ENCODE data around the gene NAA11. TPM values are rescaled to one million over a fixed set of nuclear protein-coding genes. Genes with fewer than 3 reads are reported as not detected.

The NAA11 gene
- total RNA-seq, 1 experiment from 2014 or later: not detected

DNA sequence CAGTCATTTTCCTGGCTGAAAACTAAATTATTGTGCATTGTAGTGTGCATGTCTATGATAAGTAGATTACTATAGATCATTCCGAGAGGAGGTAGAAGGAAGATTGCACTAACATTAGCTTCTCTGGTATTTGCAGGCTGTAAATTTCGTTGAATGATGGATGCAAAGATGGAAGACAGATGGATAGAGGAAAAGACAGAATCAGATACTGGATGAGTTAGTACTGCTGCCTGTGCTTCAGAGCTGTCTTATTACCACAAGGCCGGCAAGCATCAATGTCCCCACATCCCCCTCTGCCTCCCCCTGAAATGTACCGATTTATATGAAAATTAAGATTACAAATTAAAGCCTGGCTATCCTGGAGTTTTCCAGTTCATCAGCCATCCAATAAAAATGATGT is 17.7 kb downstream of the NAA11 start:
- ChIA-PET POLR2A (ENCODE audit: low non-redundant PET) (no interaction called here), CTCF (no interaction called here)
- TF ChIP-seq EZH2 (IDR thresholded peaks at IDR 0.05; ENCODE audit: borderline replicate concordance, low read depth, low read length, poor library complexity, severe bottlenecking): no peak
- TF ChIP-seq CTCF (conservative IDR thresholded peaks at IDR 0.05; ENCODE audit: low read depth, low read length): no peak
- Histone ChIP-seq H3K4me1 (ENCODE audit: insufficient read depth, low read length, poor library complexity, severe bottlenecking) (no peaks in the 10 kb centered on the region), H3K27me3 (replicated peaks; ENCODE audit: insufficient read depth, low read depth, low read length, poor library complexity) (no peaks in the 10 kb centered on the region), H3K4me3 (ENCODE audit: low read depth, low read length, poor library complexity, severe bottlenecking) (no peak overlapping the region), H3K36me3 (ENCODE audit: insufficient read depth, low read length, poor library complexity, severe bottlenecking) (no peaks in the 10 kb centered on the region), H3K27ac (ENCODE audit: low read depth, low read length, poor library complexity, severe bottlenecking) (no peak overlapping the region), H3K9me3 (ENCODE audit: low read depth, low read length, poor library complexity, severe bottlenecking) (no peaks in the 10 kb centered on the region)
- no TSS peak for BruUV-seq (replicated peaks)
- intact Hi-C loops (cut with micrococcal nuclease; ENCODE audit: unreplicated experiment): no loop called here
- no peak for DNase-seq (ENCODE audit: low spot score)

DNA sequence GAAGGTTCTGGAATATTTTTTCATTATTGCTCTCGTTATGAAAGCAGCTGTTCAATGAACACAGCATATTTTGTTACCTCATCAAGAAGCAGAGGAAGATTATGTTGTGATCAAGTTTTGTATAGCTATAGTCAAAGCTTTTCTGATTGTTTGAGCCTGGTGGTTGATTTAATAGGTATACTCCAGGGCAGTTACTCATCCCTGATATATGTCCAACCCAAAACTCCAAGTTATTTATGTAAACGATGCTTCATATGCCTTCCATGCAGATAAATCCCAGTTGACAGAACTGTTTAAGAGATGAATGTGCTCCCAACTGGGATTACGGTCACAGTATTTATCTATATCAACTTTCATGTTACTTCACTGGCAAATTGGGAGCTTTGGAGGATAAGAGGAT is 19.1 kb downstream of the NAA11 start:
- Histone ChIP-seq H3K36me3 (ENCODE audit: insufficient read depth, low read length, poor library complexity, severe bottlenecking) (no peaks in the 10 kb centered on the region), H3K4me3 (ENCODE audit: low read depth, low read length, poor library complexity, severe bottlenecking) (no peak overlapping the region), H3K27ac (ENCODE audit: low read depth, low read length, poor library complexity, severe bottlenecking) (no peak overlapping the region), H3K9me3 (ENCODE audit: low read depth, low read length, poor library complexity, severe bottlenecking) (no peaks in the 10 kb centered on the region), H3K27me3 (replicated peaks; ENCODE audit: insufficient read depth, low read depth, low read length, poor library complexity) (no peaks in the 10 kb centered on the region), H3K4me1 (ENCODE audit: insufficient read depth, low read length, poor library complexity, severe bottlenecking) (no peaks in the 10 kb centered on the region)
- ChIA-PET CTCF (no interaction called here), POLR2A (ENCODE audit: low non-redundant PET) (no interaction called here)
- DNase-seq (ENCODE audit: low spot score): no peak
- TF ChIP-seq EZH2 (IDR thresholded peaks at IDR 0.05; ENCODE audit: borderline replicate concordance, low read depth, low read length, poor library complexity, severe bottlenecking) (no peak), CTCF (conservative IDR thresholded peaks at IDR 0.05; ENCODE audit: low read depth, low read length) (no peak)
- no TSS peak for BruUV-seq (replicated peaks)
- intact Hi-C loops (cut with micrococcal nuclease; ENCODE audit: unreplicated experiment): no loop called here

GRCh38 chr4:79300280-79300679 is 25.6 kb downstream of the NAA11 start:
- CTCF ChIA-PET: no interaction called here
- Histone ChIP-seq H3K27ac (ENCODE audit: low read depth, low read length, poor library complexity, severe bottlenecking) (no peak overlapping the region), H3K4me3 (ENCODE audit: low read depth, low read length, poor library complexity, severe bottlenecking) (no peak overlapping the region), H3K36me3 (ENCODE audit: insufficient read depth, low read length, poor library complexity, severe bottlenecking) (no peaks in the 10 kb centered on the region), H3K4me1 (ENCODE audit: insufficient read depth, low read length, poor library complexity, severe bottlenecking) (no peaks in the 10 kb centered on the region), H3K9me3 (ENCODE audit: low read depth, low read length, poor library complexity, severe bottlenecking) (no peaks in the 10 kb centered on the region), H3K27me3 (replicated peaks; ENCODE audit: insufficient read depth, low read depth, low read length, poor library complexity) (no peaks in the 10 kb centered on the region)
- TF ChIP-seq CTCF (conservative IDR thresholded peaks at IDR 0.05; ENCODE audit: low read depth, low read length) (no peak), EZH2 (IDR thresholded peaks at IDR 0.05; ENCODE audit: borderline replicate concordance, low read depth, low read length, poor library complexity, severe bottlenecking) (no peak)
- no peak for DNase-seq (ENCODE audit: low spot score)
- intact Hi-C loops (cut with micrococcal nuclease; ENCODE audit: unreplicated experiment): no loop called here
- POLR2A ChIA-PET (ENCODE audit: low non-redundant PET): no interaction called here
- no TSS peak for BruUV-seq (replicated peaks)
